Stimulated activated CD8-positive, alpha-beta memory T cell treated with anti-CD3 and anti-CD28 coated beads, Interleukin-15, amount 100 ng/mL, for 48 hours (primary cell): ENCODE data around the gene CMTM7.
A peak's percentile ranks its signal among the peaks of the same experiment; 100 is the strongest.

Experiments
- DNase-seq, 2 donors: peaks; one replicate each; pipeline ENCODE4 v3.0.0-alpha.2; 2020; ENCODE audit warnings: low read depth in 2 of 2

Gene CMTM7

DNA sequence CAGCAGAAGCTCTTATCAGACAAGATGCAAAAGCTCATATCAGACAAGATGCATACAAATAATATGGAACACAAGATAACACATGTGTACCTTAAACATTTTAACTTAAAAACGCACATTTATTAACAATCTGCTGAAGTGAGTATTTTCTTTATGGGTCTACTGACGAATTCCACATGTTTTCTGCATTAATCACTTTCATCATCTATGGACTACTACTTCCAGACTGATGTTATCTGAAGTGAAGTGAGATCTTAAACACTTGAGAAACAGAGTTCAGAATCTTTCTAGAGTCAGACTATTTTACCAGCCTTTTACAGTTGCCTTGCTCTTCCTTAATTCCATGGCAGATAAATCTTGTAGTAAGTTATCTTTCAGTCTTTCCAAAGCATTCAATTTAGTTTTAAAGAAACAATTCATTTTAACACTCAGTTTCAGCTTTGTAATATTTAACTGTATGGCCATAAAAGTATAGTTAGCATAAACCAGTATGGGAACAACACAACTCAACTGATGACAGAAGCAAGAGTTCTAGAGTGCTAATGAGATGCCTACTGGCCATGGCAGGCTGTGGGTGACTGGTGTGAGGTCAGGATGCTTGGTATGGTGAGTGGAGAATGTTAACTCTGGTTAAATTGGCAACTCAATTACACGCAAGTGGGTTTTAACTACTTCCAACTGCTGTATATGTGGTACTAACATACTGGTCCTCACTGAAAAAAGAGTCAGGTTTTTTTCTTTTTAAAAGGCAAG lies 101.2 kb downstream of the CMTM7 start:
- DNase-seq = no peak

DNA sequence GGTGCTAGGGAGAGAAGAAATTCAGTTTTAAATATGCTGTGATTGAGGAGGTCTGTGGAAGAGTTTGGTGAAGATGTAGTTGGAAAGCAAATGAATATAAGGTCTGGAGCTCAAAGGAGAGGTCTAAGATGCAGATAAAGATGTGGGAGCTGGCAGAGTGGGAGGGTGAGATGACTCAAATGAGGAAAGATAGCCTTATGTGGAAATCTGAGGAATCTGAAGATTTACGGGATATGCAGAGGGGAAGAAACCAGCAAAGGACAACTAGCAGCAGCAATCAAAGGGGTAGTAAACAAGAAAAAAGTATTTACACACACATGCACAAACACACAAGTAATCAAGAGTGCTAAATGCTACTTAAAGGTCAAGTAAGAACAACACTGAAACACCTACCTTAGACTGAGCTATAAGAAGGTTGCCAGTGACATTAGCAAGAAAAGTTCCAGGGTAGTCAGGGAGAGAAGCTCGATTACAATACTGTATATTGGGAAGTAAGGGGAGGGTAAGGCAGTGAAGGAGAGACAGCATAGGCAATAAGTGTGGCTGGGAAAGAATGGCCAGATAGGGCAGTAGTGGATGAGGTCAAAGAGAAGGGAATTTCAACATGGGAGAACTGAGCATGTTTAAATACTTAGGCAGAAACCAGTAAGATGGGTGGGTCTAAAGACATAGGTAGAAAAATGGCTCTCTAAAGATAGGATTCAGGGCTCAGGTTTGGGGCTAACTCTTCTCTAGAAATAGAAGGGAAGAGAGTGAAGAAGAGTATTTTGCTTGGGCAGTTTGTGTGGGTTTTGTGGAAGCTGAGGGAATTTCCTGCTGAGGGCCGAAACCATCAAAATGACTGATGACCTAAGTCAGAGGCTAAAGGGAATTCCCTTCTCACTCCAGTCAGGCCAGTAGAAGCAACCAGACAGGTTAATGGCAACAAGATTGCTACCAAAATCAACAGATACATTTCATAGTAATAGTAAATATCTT lies 102.1 kb downstream of the CMTM7 start:
- DNase-seq = no peak

GRCh38 chr3:32495085-32495484 lies 103.4 kb downstream of the CMTM7 start:
- no peak for DNase-seq

- no peak for DNase-seq
Observed at GRCh38 chr3:32495609-32496008, 104.0 kb downstream of the CMTM7 start.

- no peak for DNase-seq
Observed at GRCh38 chr3:32498252-32498651, 106.6 kb downstream of the CMTM7 start.

DNA sequence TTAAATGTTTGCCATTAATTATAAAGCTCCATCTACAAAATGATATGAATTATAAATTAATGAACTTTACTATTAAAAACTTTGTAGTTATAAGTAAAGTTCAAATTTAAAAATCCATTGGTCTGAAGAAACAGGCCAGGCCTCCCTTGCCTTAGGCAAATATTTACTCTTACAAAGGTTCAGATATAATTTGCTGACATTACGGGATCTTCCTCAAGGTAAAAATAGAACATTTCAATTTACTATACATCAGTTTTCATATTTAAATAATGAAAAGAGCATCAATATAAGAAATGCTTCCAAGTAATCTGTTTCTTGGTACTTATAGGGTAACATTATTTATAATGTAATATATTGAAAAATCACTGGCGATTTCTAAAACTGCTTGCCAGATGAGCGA lies 107.3 kb downstream of the CMTM7 start:
- DNase-seq = no peak

GRCh38 chr3:32499585-32499984 lies 107.9 kb downstream of the CMTM7 start:
- no peak for DNase-seq

- DNase-seq = no peak
Observed at GRCh38 chr3:32500231-32500630, 108.6 kb downstream of the CMTM7 start.

DNA sequence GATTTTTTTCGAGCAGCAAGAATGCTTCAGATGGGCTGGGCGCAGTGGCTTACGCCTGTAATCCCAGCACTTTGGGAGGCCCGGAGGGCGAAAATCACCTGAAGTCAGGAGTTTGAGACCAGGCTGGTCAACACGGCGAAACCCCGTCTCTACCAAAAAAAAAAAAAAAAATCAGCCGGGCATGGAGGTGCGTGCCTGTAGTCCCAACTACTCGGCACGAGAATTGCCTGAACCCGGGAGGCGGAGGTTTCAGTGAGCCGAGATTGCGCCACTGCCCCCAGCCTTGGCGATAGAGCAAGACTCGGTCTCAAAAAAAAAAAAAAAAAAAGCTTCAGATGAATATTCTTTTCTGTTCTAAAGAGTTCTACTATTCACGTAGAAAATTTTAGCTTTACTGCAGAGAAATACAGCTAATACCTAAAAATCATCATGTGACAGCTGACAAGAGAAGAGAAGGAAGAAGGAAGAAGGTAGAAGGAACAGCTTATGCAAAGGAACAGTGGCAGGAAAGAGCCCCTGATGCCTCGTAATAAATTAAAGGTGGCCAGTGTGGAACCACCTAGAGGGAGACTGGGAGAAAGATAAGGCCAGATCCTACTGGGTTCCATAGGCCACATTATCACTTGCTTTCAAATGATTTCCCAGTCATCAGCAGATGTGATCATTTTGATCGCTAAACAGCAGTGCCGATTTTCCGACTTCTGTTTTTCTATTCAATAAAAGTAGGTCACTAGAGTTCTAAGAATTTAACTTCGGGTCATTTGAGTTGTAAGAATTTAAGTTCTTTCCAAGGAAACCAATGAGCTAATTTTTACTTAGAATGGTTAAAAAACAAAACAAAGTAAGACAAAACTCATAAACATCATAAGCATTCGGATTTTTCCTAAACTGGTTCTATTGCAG lies 109.5 kb downstream of the CMTM7 start:
- no peak for DNase-seq

- no peak for DNase-seq
Observed at GRCh38 chr3:32501783-32502117, 110.1 kb downstream of the CMTM7 start.

- peak; percentile 54 to 68 for DNase-seq
Observed at GRCh38 chr3:32502118-32502945, 110.7 kb downstream of the CMTM7 start, which contains the start of gene CMTM6. Gene CMTM6, minus strand, starts transcription at chr3:32502852. Its CDS starts 107 bp downstream, at chr3:32502745.

GRCh38 chr3:32502946-32503286 lies 111.3 kb downstream of the CMTM7 start:
- no peak for DNase-seq
